K562 (cell line): ENCODE results near the gene ZNF155. TPM values are rescaled to one million over a fixed set of nuclear protein-coding genes. Genes with fewer than 3 reads are reported as not detected.

Source experiments
- ATAC-seq: fragments of 200-7000 bp; cut with Tn5 transposase; 3 replicates; pipeline ENCODE4 v1.9.1; 2020; ENCODE audit warnings: moderate library complexity
- BruUV-seq: library from RNA; stranded (reverse); fragments of 400-500 nt; replicated peaks from 2 replicates; lab custom pipeline; 2021; lab: Mats Ljungman, UMichigan
- CTCF ChIA-PET: fragments of 300-600 bp; formaldehyde crosslinking; extraction: SDS; loops from one replicate; lab custom pipeline; 2021; ENCODE audit warnings: low intra/inter-chr PET ratio; lab: Yijun Ruan, JAX
- POLR2A ChIA-PET: fragments of 300-600, 350-650 bp; sonication (Branson Sonifier 250); formaldehyde crosslinking; extraction: SDS; loops from one replicate; lab custom pipeline; 2021; ENCODE audit warnings: antibody characterized with exemption, inconsistent platforms; lab: Yijun Ruan, JAX
- DNase-seq, 4 experiments: peaks; one replicate each; pipeline versions ENCODE4 v3.0.0 to v3.0.0-alpha.2; 2011 to 2018; ENCODE audit warnings: low spot score in 3 of 4, mixed read lengths in 3 of 4; ENCODE audit errors: extremely low read depth in 1 of 4
- FAIRE-seq: peaks from 2 replicates; lab custom pipeline; 2011; peaks lifted over from hg19 to GRCh38; lab: Jason Lieb, UNC
- H2AFZ ChIP-seq: 2 replicates; pipeline ENCODE4 v1.6.0; 2011; ENCODE audit warnings: low read depth, low read length, control low read depth, inconsistent platforms
- H3K27ac ChIP-seq: fragments of 200-600 bp; 3 replicates; pipeline ENCODE4 v1.8.0; 2011; ENCODE audit warnings: low read depth, mild to moderate bottlenecking, control low read depth, inconsistent platforms, low read length, moderate library complexity, mixed read lengths; ENCODE audit errors: extremely low read depth
- H3K27me3 ChIP-seq, 2 experiments: fragments of 300-600 bp in 1 of 2; 2 replicates in 1 of 2; 3 replicates in 1 of 2; pipeline versions ENCODE4 v1.6.0 to v1.8.0; 2011; ENCODE audit warnings: inconsistent platforms in 2 of 2, low read length in 2 of 2, mild to moderate bottlenecking in 1 of 2, mixed read lengths in 1 of 2, moderate library complexity in 1 of 2; ENCODE audit not compliant: control insufficient read depth in 2 of 2, insufficient read depth in 2 of 2
- H3K36me3 ChIP-seq: fragments of 300-600 bp; 3 replicates; pipeline ENCODE4 v1.8.0; 2011; ENCODE audit warnings: mild to moderate bottlenecking, low read length, inconsistent platforms; ENCODE audit not compliant: control insufficient read depth, insufficient read depth
- H3K4me1 ChIP-seq, 2 experiments: fragments of 200-600 bp in 1 of 2; replicated peaks in 1 of 2; 2 replicates in 1 of 2; 3 replicates in 1 of 2; pipeline versions ENCODE4 v1.5.1 to v1.8.0; 2011; ENCODE audit warnings: inconsistent platforms in 2 of 2, low read length in 2 of 2, mild to moderate bottlenecking in 1 of 2, mixed read lengths in 1 of 2, moderate library complexity in 1 of 2; ENCODE audit not compliant: control insufficient read depth in 2 of 2, insufficient read depth in 2 of 2
- H3K4me2 ChIP-seq: 2 replicates; pipeline ENCODE4 v1.6.1; 2011; ENCODE audit warnings: low read length, control low read depth, inconsistent platforms, mixed read lengths; ENCODE audit not compliant: insufficient read depth
- H3K4me3 ChIP-seq: fragments of 200-600 bp; sonication (generic), shearing (Covaris generic); 2 replicates; pipeline ENCODE4 v1.5.1; 2016; ENCODE audit warnings: control low read depth, inconsistent platforms
- H3K79me2 ChIP-seq: fragments of 200-600 bp; 3 replicates; pipeline ENCODE4 v1.8.0; 2011; ENCODE audit warnings: low read length, inconsistent platforms; ENCODE audit not compliant: control insufficient read depth, insufficient read depth
- H3K9ac ChIP-seq, 2 experiments: 2 replicates each; pipeline versions ENCODE4 v1.6.0 to v1.6.1; 2011; ENCODE audit warnings: low read depth in 2 of 2, low read length in 2 of 2, control low read depth in 1 of 2, inconsistent platforms in 1 of 2, mild to moderate bottlenecking in 1 of 2, mixed read lengths in 1 of 2; ENCODE audit not compliant: insufficient read depth in 1 of 2
- H3K9me1 ChIP-seq: one replicate; pipeline ENCODE4 v1.6.0; 2011; ENCODE audit warnings: inconsistent platforms, mild to moderate bottlenecking, low read length, moderate library complexity; ENCODE audit not compliant: control insufficient read depth, insufficient read depth
- H3K9me3 ChIP-seq: replicated peaks from 2 replicates; pipeline ENCODE4 v1.5.1; 2011; ENCODE audit warnings: low read depth, low read length, inconsistent platforms; ENCODE audit not compliant: control insufficient read depth, insufficient read depth
- H4K20me1 ChIP-seq: replicated peaks from 2 replicates; pipeline ENCODE4 v1.6.1; 2011; ENCODE audit warnings: low read length, inconsistent platforms, mixed read lengths; ENCODE audit not compliant: control insufficient read depth, insufficient read depth
- CEBPB ChIP-seq: fragments of 450-650 bp; IDR thresholded peaks from 2 replicates; pipeline ENCODE4 v1.6.1; 2016; ENCODE audit warnings: missing genetic modification characterization, missing compliant biosample characterization
- CEBPG ChIP-seq, 3 experiments: fragments of 200-800 bp in 1 of 3; sonication (Bioruptor generic) in 1 of 3; sonication (generic) in 1 of 3; formaldehyde crosslinking in 1 of 3; IDR thresholded peaks in 2 of 3; conservative IDR thresholded peaks in 1 of 3; 2 replicates each; pipeline versions ENCODE4 v1.6.1 to v1.8.0; 2016 to 2022; ENCODE audit warnings: missing compliant biosample characterization in 2 of 3, missing genetic modification characterization in 2 of 3, mild to moderate bottlenecking in 1 of 3, missing genetic modification reagents in 1 of 3
- KAT8 ChIP-seq: fragments of 450-650 bp; IDR thresholded peaks from 2 replicates; pipeline ENCODE4 v1.6.1; 2016; ENCODE audit warnings: low read depth, mild to moderate bottlenecking
- WGBS: fragments of 100-300 bp; shearing (Covaris generic); methylation state at CpG from one replicate; pipeline ENCODE4 v1.1.6; 2016; ENCODE audit warnings: low coverage, mixed read lengths; ENCODE audit not compliant: insufficient coverage; ENCODE audit errors: missing lambda C conversion rate; 5-methylcytosine and 5-hydroxymethylcytosine counted together
- in situ Hi-C: fragments of 300-500 bp; cut with MboI; formaldehyde crosslinking; loops from 4 replicates; pipeline ENCODE4 v1.15.0; 2018; ENCODE audit warnings: inconsistent platforms, mixed read lengths
- intact Hi-C: fragments of 100-400 bp; cut with micrococcal nuclease; formaldehyde crosslinking; loops from 2 replicates; pipeline ENCODE4 v1.14.2; 2022
- polyA plus RNA-seq, 8 experiments: library from polyadenylated mRNA; depleted of rRNA in 4 of 8; stranded (reverse) in 5 of 8; unstranded in 3 of 8; fragments of >200 nt; fragmentation: Nextera tagmentation in 2 of 8; fragmentation: Illumina TruSeq in 1 of 8; extraction: Ambion mirVana in 2 of 8; extraction: Trizol in 1 of 8; gene quantifications; 2 replicates each; pipeline versions ENCODE4 v1.2.1 to v1.2.3, GENCODE V29; 2011 to 2014; ENCODE audit warnings: inconsistent platforms in 1 of 8, missing spikeins in 1 of 8
- total RNA-seq, 7 experiments: library from RNA; depleted of rRNA in 6 of 7; stranded (reverse); fragments of >200 nt in 6 of 7; fragmentation: Illumina TruSeq in 2 of 7; extraction: Trizol in 2 of 7; gene quantifications; 2 replicates each; pipeline versions ENCODE4 v1.2.1 to v1.2.3, GENCODE V29; 2011 to 2021; ENCODE audit warnings: low replicate concordance in 1 of 7
- TF ChIP-seq, protein P1 (sequence below): sonication (generic); formaldehyde crosslinking; IDR thresholded peaks from 2 replicates; pipeline ENCODE4 v1.8.0; 2022; ENCODE audit warnings: mild to moderate bottlenecking, missing genetic modification reagents
- TF ChIP-seq, protein P2 (sequence below), 3 experiments: IDR thresholded peaks in 2 of 3; conservative IDR thresholded peaks in 1 of 3; 2 replicates each; pipeline ENCODE4 v1.5.1; 2011 to 2012; ENCODE audit warnings: low read length in 3 of 3, mild to moderate bottlenecking in 3 of 3, control low read depth in 2 of 3, improper control_type of control experiment in 1 of 3, inconsistent platforms in 1 of 3, low read depth in 1 of 3, mixed read lengths in 1 of 3, moderate library complexity in 1 of 3; ENCODE audit not compliant: insufficient read depth in 2 of 3
- TF ChIP-seq, protein P3 (sequence below): fragments of 450-650 bp; formaldehyde crosslinking; IDR thresholded peaks from 2 replicates; pipeline ENCODE4 v1.4.0; 2020; ENCODE audit warnings: mild to moderate bottlenecking, mixed read lengths

Gene ZNF155
- total and polyA plus RNA-seq, 9 of the 15 experiments (the other 6 are each of a cell fraction or from before 2014, with no cell fraction given), result 0.09 to 0.76 (median 0.37) TPM

DNA sequence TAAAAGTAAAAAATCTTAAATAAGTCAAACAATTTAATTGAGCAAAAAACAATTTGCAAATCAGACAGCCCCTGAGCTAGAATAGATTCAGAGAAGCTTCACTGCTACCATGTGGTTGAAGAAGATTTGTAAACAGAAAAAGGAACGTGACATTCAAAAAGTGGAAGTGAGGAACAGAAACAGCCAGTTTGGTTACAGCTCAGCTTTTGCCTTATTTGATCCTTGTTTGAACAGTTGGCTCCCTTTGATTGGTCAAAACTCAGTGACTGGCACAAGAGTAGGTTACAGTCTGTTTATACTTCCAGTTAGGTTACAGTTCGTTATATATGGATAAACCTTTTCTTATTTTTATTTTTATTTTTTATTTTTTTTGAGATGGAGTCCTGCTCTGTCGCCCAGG, 27.2 kb upstream of the ZNF155 start (continued):
- TF ChIP-seq, protein P1, sequence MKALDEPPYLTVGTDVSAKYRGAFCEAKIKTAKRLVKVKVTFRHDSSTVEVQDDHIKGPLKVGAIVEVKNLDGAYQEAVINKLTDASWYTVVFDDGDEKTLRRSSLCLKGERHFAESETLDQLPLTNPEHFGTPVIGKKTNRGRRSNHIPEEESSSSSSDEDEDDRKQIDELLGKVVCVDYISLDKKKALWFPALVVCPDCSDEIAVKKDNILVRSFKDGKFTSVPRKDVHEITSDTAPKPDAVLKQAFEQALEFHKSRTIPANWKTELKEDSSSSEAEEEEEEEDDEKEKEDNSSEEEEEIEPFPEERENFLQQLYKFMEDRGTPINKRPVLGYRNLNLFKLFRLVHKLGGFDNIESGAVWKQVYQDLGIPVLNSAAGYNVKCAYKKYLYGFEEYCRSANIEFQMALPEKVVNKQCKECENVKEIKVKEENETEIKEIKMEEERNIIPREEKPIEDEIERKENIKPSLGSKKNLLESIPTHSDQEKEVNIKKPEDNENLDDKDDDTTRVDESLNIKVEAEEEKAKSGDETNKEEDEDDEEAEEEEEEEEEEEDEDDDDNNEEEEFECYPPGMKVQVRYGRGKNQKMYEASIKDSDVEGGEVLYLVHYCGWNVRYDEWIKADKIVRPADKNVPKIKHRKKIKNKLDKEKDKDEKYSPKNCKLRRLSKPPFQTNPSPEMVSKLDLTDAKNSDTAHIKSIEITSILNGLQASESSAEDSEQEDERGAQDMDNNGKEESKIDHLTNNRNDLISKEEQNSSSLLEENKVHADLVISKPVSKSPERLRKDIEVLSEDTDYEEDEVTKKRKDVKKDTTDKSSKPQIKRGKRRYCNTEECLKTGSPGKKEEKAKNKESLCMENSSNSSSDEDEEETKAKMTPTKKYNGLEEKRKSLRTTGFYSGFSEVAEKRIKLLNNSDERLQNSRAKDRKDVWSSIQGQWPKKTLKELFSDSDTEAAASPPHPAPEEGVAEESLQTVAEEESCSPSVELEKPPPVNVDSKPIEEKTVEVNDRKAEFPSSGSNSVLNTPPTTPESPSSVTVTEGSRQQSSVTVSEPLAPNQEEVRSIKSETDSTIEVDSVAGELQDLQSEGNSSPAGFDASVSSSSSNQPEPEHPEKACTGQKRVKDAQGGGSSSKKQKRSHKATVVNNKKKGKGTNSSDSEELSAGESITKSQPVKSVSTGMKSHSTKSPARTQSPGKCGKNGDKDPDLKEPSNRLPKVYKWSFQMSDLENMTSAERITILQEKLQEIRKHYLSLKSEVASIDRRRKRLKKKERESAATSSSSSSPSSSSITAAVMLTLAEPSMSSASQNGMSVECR (CRISPR knock-in tag), result no peak
- TF ChIP-seq, protein P2, sequence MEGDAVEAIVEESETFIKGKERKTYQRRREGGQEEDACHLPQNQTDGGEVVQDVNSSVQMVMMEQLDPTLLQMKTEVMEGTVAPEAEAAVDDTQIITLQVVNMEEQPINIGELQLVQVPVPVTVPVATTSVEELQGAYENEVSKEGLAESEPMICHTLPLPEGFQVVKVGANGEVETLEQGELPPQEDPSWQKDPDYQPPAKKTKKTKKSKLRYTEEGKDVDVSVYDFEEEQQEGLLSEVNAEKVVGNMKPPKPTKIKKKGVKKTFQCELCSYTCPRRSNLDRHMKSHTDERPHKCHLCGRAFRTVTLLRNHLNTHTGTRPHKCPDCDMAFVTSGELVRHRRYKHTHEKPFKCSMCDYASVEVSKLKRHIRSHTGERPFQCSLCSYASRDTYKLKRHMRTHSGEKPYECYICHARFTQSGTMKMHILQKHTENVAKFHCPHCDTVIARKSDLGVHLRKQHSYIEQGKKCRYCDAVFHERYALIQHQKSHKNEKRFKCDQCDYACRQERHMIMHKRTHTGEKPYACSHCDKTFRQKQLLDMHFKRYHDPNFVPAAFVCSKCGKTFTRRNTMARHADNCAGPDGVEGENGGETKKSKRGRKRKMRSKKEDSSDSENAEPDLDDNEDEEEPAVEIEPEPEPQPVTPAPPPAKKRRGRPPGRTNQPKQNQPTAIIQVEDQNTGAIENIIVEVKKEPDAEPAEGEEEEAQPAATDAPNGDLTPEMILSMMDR (IDR thresholded peaks at IDR 0.05 in 2 of 3, conservative IDR thresholded peaks at IDR 0.05 in 1 of 3; ENCODE audit: insufficient read depth in 2 of 3, low read depth in 1 of 3, low read length in 3 of 3), result no peak

DNA sequence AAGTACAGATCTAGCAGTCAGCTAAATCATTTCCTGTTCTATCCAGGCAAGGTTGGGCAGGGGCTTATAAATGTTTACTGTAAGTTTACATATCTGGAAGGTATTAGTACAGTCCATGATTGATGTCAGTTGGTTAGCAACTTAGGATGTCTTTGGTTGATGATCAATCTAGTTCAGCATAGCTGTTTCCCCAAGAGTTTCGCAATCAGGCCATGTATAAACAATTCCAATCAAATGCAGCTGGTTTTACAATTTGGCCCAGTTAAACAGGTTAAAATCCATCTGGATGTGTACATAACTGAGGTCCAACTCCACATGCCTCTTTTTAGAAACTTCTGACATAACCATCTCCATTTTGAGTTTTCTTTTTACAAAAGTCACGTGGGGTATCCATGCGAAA, 26.1 kb upstream of the ZNF155 start:
- H3K9me3 ChIP-seq, result 0 out of 2 replicates have a peak, but pooled peaks cover 2% of the 10 kb centered on the region
- intact Hi-C loops, result no loop called here
- no peak overlapping the region for H3K4me3 ChIP-seq
- no peaks in the 10 kb centered on the region for H3K27me3 ChIP-seq
- no peak for FAIRE-seq
- no peak for ATAC-seq
- H3K36me3 ChIP-seq, result no peaks in the 10 kb centered on the region
- POLR2A ChIA-PET, result interaction anchor here (0.8 kb wide), 1 partner anchor 67 kb away, joined by 3 read pairs; the partner anchor contains the start of gene ZNF222
- H3K27ac ChIP-seq, result no peak overlapping the region
- no peak for DNase-seq
- no peak for TF ChIP-seq KAT8
- peak; percentile 61 for TF ChIP-seq CEBPB (tag)
- TF ChIP-seq, protein P3, sequence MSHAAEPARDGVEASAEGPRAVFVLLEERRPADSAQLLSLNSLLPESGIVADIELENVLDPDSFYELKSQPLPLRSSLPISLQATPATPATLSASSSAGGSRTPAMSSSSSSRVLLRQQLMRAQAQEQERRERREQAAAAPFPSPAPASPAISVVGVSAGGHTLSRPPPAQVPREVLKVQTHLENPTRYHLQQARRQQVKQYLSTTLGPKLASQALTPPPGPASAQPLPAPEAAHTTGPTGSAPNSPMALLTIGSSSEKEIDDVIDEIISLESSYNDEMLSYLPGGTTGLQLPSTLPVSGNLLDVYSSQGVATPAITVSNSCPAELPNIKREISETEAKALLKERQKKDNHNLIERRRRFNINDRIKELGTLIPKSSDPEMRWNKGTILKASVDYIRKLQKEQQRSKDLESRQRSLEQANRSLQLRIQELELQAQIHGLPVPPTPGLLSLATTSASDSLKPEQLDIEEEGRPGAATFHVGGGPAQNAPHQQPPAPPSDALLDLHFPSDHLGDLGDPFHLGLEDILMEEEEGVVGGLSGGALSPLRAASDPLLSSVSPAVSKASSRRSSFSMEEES, result 0 out of 2 replicates have a peak, but pooled peaks have one; percentile 2
- no peak for TF ChIP-seq CEBPG (CRISPR knock-in tag; IDR thresholded peaks at IDR 0.05)
- TF ChIP-seq CEBPG (tag; conservative IDR thresholded peaks at IDR 0.05 in 1 of 2, IDR thresholded peaks at IDR 0.05 in 1 of 2), result peak; percentile 11 to 46; a peak in 1 of 4 replicates
- TF ChIP-seq, all 486 proteins: peak for 3
- CTCF ChIA-PET, result no interaction called here
- BruUV-seq, result no TSS peak
- 3% methylated on average over 3 of the region's 3 CpGs for WGBS
- H3K4me1 ChIP-seq, result no peaks in the 10 kb centered on the region
- no peaks in the 10 kb centered on the region for H3K9me1 ChIP-seq
- H3K79me2 ChIP-seq, result no peaks in the 10 kb centered on the region
- H3K4me2 ChIP-seq, result no peak overlapping the region
- in situ Hi-C loops, result no loop called here
- no peak overlapping the region for H3K9ac ChIP-seq
- H2AFZ ChIP-seq, result no peak overlapping the region
- H4K20me1 ChIP-seq, result no peaks in the 10 kb centered on the region
